ENCODE measurements around the gene LRBA. TPM values are rescaled to one million over a fixed set of nuclear protein-coding genes. Genes with fewer than 3 reads are reported as not detected.

LRBA gene
- total and polyA plus RNA-seq, 2 of the 4 experiments (the other 2 are of a cell fraction) = 10.2 to 51.6 TPM

- no peak overlapping the region for H2BK5ac ChIP-seq (ENCODE audit: low read depth, low read length, poor library complexity, severe bottlenecking)
- H2BK15ac ChIP-seq (ENCODE audit: low read depth, low read length) = no peak overlapping the region
- H4K5ac ChIP-seq (ENCODE audit: low read depth, low read length) = no peak overlapping the region
- H3K4me2 ChIP-seq (ENCODE audit: low read depth, low read length) = no peak overlapping the region
- dilution Hi-C loops (cut with HindIII; ENCODE audit: low sequenced_read_pairs, unreplicated experiment) = no loop called here
- no peak overlapping the region for H3K4ac ChIP-seq (ENCODE audit: low read depth, low read length)
- H2BK120ac ChIP-seq (ENCODE audit: low read depth, low read length) = no peak overlapping the region
- no peaks in the 10 kb centered on the region for H3K9me3 ChIP-seq (ENCODE audit: control insufficient read depth, insufficient read depth, low read length)
- H3K79me1 ChIP-seq (ENCODE audit: low read depth in 1 of 2, low read length in 2 of 2) = no peaks in the 10 kb centered on the region
- ATAC-seq (ENCODE audit: low read depth) (no peak), DNase-seq (no peak)
- no peak overlapping the region for H4K8ac ChIP-seq (ENCODE audit: low read depth in 2 of 2, low read length in 2 of 2)
- no peak overlapping the region for H3K9ac ChIP-seq (ENCODE audit: low read depth, low read length)
- H2AK9ac ChIP-seq (replicated peaks; ENCODE audit: low read depth, low read length, poor library complexity) = no peak overlapping the region
- H3K4me1 ChIP-seq (ENCODE audit: control insufficient read depth, insufficient read depth, low read length) = no peaks in the 10 kb centered on the region
- ChIA-PET CTCF (no interaction called here), POLR2A (ENCODE audit: unreplicated experiment) (no interaction called here)
- no peaks in the 10 kb centered on the region for H3K36me3 ChIP-seq (ENCODE audit: control insufficient read depth, insufficient read depth, low read length)
- H4K91ac ChIP-seq (ENCODE audit: insufficient read depth, low read depth, low read length) = no peak overlapping the region
- H2BK20ac ChIP-seq (ENCODE audit: low read depth, low read length) = no peak overlapping the region
- no peak overlapping the region for H3K27ac ChIP-seq (ENCODE audit: insufficient read depth, low read length)
- no peak overlapping the region for H3K14ac ChIP-seq (replicated peaks; ENCODE audit: low read depth, low read length)
- H4K20me1 ChIP-seq (ENCODE audit: insufficient read depth, low read length) = no peaks in the 10 kb centered on the region
- no peak overlapping the region for H3K56ac ChIP-seq (ENCODE audit: extremely low read depth, insufficient read depth, low read length)
- no peak overlapping the region for H2AK5ac ChIP-seq (ENCODE audit: low read depth, low read length)
- intact Hi-C loops (cut with micrococcal nuclease) = no loop called here
- H3K23ac ChIP-seq (ENCODE audit: low read depth, low read length) = no peak overlapping the region
- TF ChIP-seq RAD21 (IDR thresholded peaks at IDR 0.05; ENCODE audit: low read length) (no peak), USF2 (IDR thresholded peaks at IDR 0.05; ENCODE audit: low read depth, low read length) (no peak), CEBPB (IDR thresholded peaks at IDR 0.05; ENCODE audit: low read depth, low read length) (no peak), MAZ (IDR thresholded peaks at IDR 0.05; ENCODE audit: borderline replicate concordance, low read depth, low read length) (no peak), MAFK (IDR thresholded peaks at IDR 0.05; ENCODE audit: low read depth, low read length) (no peak), MXI1 (IDR thresholded peaks at IDR 0.05; ENCODE audit: borderline replicate concordance, low read depth, low read length) (no peak), FOS (IDR thresholded peaks at IDR 0.05; ENCODE audit: low read depth, low read length) (no peak), POLR2A (IDR thresholded peaks at IDR 0.05; ENCODE audit: low read depth, low read length) (no peak), NFE2L2 (IDR thresholded peaks at IDR 0.05; ENCODE audit: low read depth, low read length) (no peak)
- no TSS peak for BruUV-seq (replicated peaks)
- no CpG with 5 or more reads among the region's 5 CpGs for WGBS, 2 experiments (ENCODE audit: extremely low coverage in 2 of 2, insufficient read length in 1 of 2)
- H3K4me3 ChIP-seq (ENCODE audit: insufficient read depth, low read depth, low read length) = no peak overlapping the region
- H3K18ac ChIP-seq (ENCODE audit: low read depth, low read length) = no peak overlapping the region
- in situ Hi-C loops (cut with MboI; ENCODE audit: low sequenced_read_pairs) = no loop called here
- H2AFZ ChIP-seq (replicated peaks; ENCODE audit: low read length, poor library complexity) = no peak overlapping the region
- no peaks in the 10 kb centered on the region for H3K27me3 ChIP-seq (ENCODE audit: control insufficient read depth, insufficient read depth, low read length)
- no peaks in the 10 kb centered on the region for H3K9me1 ChIP-seq (ENCODE audit: insufficient read depth, low read length)
Measured at GRCh38 chr4:150600812-150601445, 414.2 kb downstream of the LRBA start.
